Mucosa of rectum (tissue), 2 donors: ENCODE results near the gene KIAA0753.
"Not testable (repeated sequence)": the region's sequence is repeated elsewhere in the genome, so short reads cannot be mapped to it uniquely, and the experiment has no call there.

Experiments used
- H3K27ac ChIP-seq, 2 donors: one replicate each; pipeline ENCODE4 v1.7.0; 2013; ENCODE audit warnings: inconsistent platforms in 2 of 2, low read depth in 2 of 2, low read length in 2 of 2
- H3K27me3 ChIP-seq, 2 donors: one replicate each; pipeline ENCODE4 v1.7.0; 2013; ENCODE audit warnings: low read length in 2 of 2; ENCODE audit not compliant: control insufficient read depth in 2 of 2, insufficient read depth in 2 of 2
- H3K36me3 ChIP-seq, 2 donors: one replicate each; pipeline ENCODE4 v1.7.0; 2013; ENCODE audit warnings: low read length in 2 of 2; ENCODE audit not compliant: control insufficient read depth in 2 of 2, insufficient read depth in 2 of 2
- H3K4me1 ChIP-seq, 2 donors: one replicate each; pipeline ENCODE4 v1.7.0; 2013; ENCODE audit warnings: low read length in 2 of 2, mild to moderate bottlenecking in 1 of 2; ENCODE audit not compliant: control insufficient read depth in 2 of 2, insufficient read depth in 2 of 2
- H3K4me3 ChIP-seq, 2 donors: one replicate each; pipeline ENCODE4 v1.7.0; 2013; ENCODE audit warnings: low read length in 2 of 2
- H3K9ac ChIP-seq, 2 donors: one replicate each; pipeline ENCODE4 v1.7.0; 2013; ENCODE audit warnings: low read length in 2 of 2, low read depth in 1 of 2, mild to moderate bottlenecking in 1 of 2
- H3K9me3 ChIP-seq, 2 donors: one replicate each; pipeline ENCODE4 v1.7.0; 2013; ENCODE audit warnings: low read length in 2 of 2; ENCODE audit not compliant: control insufficient read depth in 2 of 2
- donor health status: healthy.
- donor health status: Normal muscosa, but diverticular disease.

Gene KIAA0753

DNA sequence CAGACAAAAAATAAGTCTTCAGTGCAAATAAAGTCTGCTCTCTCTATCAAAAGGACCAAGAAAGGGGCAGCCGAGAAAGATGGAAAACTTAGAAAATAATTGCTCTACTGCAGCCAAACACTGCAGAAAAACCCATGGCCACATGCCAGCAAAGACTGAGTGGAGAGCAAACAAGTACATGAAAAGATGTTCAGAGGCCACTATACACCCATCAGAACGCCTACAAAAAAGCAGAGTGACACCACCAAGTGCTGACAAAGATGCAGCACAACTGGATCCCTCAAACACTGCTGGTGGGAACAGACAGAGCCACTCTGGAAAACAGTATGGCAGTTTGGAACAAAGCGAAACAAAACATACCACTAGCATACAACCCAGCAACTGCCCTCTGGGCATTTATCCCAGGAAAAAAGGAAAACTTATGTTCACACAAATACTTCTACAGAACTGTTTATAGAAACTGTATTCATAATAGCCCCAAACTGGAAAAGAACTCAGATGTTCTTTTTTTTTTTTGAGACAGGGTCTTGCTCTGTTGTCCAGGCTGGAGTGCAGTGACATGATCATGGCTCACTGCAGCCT, 36.7 kb downstream of the KIAA0753 start:
- H3K9ac ChIP-seq, result no peak overlapping the region
- no peaks in the 10 kb centered on the region for H3K27me3 ChIP-seq
- H3K36me3 ChIP-seq, result peaks cover 41 to 42% of the 10 kb centered on the region in 2 donors
- H3K27ac ChIP-seq, result no peak overlapping the region
- H3K9me3 ChIP-seq, result no peaks in the 10 kb centered on the region
- peaks cover 0 to 8% of the 10 kb centered on the region in 2 donors for H3K4me1 ChIP-seq
- H3K4me3 ChIP-seq, result no peak overlapping the region

DNA sequence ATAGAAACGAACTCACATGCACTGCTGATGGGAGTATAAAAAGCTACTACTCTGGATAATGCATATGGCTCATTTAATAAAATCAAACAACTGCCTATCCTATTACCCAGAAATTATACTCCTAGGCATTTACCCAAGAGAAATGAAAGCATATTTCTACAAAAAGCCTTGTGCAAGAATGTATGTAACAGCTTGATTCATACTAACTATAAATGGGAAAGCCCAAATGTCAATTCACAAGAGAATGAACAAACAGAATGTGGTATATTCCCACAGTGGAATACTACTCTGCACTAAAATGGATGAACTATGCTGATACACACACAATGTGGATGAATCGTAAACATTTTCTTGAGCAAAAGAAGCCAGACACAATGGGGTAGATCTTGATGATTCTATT, 38.4 kb downstream of the KIAA0753 start:
- Histone ChIP-seq H3K27me3 (no peaks in the 10 kb centered on the region), H3K4me3 (no peak overlapping the region), H3K9ac (no peak overlapping the region), H3K27ac (no peak overlapping the region), H3K4me1 (peaks cover 5 to 18% of the 10 kb centered on the region in 2 donors), H3K36me3 (peaks cover 26 to 29% of the 10 kb centered on the region in 2 donors), H3K9me3 (no peaks in the 10 kb centered on the region)

DNA sequence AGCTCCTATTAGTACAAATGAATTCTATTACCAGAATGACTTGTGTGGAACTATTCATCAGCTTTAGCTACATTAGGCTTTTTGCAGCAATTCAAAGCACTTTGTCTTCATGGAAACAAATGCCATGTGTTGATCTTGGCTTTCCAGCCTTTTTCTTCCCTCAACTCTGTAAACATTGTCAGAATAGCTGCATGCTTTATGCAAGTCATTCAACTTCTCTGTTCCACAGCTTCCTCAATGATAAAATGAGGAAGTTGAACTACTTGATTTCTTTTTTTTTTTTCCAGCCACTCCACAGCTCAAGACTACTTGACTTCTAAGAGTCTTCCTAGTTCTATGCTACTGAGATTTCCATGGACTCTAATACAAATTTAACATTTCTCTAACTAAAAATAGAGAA, 41.1 kb downstream of the KIAA0753 start:
- peak overlapping the region; percentile 26 to 34 for H3K27ac ChIP-seq
- no peaks in the 10 kb centered on the region for H3K9me3 ChIP-seq
- no peak overlapping the region for H3K9ac ChIP-seq
- H3K27me3 ChIP-seq, result no peaks in the 10 kb centered on the region
- no peak overlapping the region for H3K4me3 ChIP-seq
- H3K4me1 ChIP-seq, result peaks cover 5 to 18% of the 10 kb centered on the region in 2 donors
- peaks cover 24 to 28% of the 10 kb centered on the region in 2 donors for H3K36me3 ChIP-seq

DNA sequence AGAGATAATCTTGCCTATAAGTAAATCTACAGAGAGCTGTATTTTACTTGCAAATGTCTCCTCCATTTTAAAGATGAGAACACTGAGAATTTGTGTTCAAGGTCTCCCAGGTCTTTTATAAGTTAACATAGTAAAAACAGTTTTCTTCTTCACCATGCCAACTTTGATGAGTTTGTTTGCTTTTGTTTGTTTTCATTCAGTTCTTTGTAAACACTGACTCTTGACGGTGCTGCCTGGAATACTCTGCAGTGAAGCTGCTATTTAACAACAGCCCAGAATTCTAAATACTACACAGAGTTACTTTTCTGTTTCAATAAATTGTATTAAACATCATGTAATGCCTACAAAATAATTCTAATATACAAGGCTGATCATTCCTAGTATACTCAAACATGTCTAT, 42.8 kb downstream of the KIAA0753 start:
- peaks cover 20 to 36% of the 10 kb centered on the region in 2 donors for H3K36me3 ChIP-seq
- peak overlapping the region in 1 of 2 donors; percentile 28 for H3K27ac ChIP-seq

DNA sequence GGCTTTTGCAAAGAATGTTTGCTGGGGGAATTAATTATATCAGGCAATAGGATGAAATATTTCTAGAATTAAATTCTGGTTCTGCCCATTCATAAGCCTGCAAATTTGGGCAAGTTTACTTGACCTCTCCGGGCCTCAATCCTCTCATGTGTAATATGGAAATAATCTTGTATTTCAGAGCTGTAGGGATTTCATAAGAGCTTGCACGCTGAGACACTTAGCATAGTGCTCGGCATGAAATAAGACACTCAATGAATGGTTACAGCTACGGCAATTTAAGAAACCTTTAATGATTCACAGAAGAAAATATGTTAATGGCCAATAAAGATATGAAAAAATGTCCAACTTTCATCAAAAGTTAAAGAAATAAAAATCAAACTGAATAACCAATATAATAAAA, 43.6 kb downstream of the KIAA0753 start:
- Histone ChIP-seq H3K27me3 (no peaks in the 10 kb centered on the region), H3K27ac (no peak overlapping the region), H3K4me1 (peaks cover 11 to 24% of the 10 kb centered on the region in 2 donors), H3K9ac (peak overlapping the region in 1 of 2 donors; percentile 17), H3K4me3 (no peak overlapping the region), H3K9me3 (no peaks in the 10 kb centered on the region), H3K36me3 (peaks cover 16 to 40% of the 10 kb centered on the region in 2 donors)

More for the DNA sequence above, 42.8 kb downstream of the KIAA0753 start:
- Histone ChIP-seq H3K4me3 (no peak overlapping the region), H3K4me1 (peaks cover 5 to 18% of the 10 kb centered on the region in 2 donors), H3K9ac (no peak overlapping the region), H3K9me3 (no peaks in the 10 kb centered on the region), H3K27me3 (no peaks in the 10 kb centered on the region)

DNA sequence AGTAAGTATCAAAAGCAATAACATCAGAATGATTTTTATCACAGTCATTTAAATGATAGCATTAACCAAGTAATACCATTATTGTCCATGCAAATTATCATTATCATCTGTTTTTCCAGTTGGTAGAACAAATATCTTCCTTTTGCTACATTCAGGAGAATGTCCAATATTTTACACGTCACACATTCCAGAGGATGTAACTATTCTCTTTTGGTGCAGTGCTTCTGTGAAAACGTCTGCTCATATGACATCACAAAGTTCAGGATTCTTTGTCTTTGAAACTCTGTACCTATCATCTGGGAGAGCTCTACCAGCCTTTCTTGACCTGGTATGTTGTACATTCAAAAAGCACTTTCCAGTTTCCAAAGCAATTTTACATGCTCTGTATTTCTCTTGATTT, 44.0 kb downstream of the KIAA0753 start:
- Histone ChIP-seq H3K27me3 (no peaks in the 10 kb centered on the region), H3K9me3 (no peaks in the 10 kb centered on the region), H3K9ac (peak overlapping the region in 1 of 2 donors; percentile 17), H3K27ac (no peak overlapping the region), H3K4me1 (peaks cover 11 to 28% of the 10 kb centered on the region in 2 donors), H3K4me3 (no peak overlapping the region), H3K36me3 (peaks cover 20 to 44% of the 10 kb centered on the region in 2 donors)

DNA sequence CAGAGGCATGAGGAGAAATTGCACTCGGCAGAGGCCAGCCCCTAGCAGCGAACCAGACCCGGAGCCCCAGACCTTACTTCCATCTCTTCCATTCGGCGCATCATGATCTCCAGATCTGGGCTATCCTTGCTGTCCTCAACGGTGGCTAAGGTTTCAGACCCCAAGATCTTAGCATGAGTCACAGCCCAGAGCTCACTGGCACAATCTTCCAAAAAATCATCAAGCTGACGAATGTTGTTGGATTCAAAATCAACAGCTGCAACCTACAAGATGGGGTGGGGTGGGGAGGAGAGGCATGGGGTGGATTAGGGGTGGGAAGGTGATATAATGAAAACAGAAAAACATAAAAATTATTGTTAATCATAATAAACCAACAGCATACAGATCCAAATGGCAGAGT, 44.4 kb downstream of the KIAA0753 start:
- Histone ChIP-seq H3K4me1 (peaks cover 11 to 28% of the 10 kb centered on the region in 2 donors), H3K36me3 (peaks cover 22 to 42% of the 10 kb centered on the region in 2 donors), H3K9me3 (no peaks in the 10 kb centered on the region)

DNA sequence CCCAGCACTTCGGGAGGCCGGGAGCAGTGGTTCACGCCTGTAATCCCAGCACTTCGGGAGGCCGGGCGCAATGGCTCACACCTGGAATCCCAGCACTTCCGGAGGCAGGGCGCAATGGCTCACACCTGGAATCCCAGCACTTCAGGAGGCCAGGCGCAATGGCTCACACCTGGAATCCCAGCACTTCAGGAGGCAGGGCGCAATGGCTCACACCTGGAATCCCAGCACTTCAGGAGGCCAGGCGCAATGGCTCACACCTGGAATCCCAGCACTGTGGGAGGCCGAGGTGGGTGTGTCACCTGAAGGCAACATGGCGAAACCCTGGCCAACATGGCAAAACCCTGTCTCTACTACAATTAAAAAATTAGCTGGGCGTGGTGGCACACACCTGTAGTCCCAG, 47.1 kb downstream of the KIAA0753 start:
- not testable (repeated sequence) for H3K9ac ChIP-seq, H3K9me3 ChIP-seq, H3K27me3 ChIP-seq, H3K27ac ChIP-seq, H3K4me3 ChIP-seq
- Histone ChIP-seq H3K36me3 (peaks cover 38 to 49% of the 10 kb centered on the region in 2 donors), H3K4me1 (peaks cover 11 to 17% of the 10 kb centered on the region in 2 donors)

More for the DNA sequence above, 44.4 kb downstream of the KIAA0753 start:
- H3K4me3 ChIP-seq, result no peak overlapping the region
- H3K27ac ChIP-seq, result no peak overlapping the region
- H3K27me3 ChIP-seq, result no peaks in the 10 kb centered on the region
- no peak overlapping the region for H3K9ac ChIP-seq

DNA sequence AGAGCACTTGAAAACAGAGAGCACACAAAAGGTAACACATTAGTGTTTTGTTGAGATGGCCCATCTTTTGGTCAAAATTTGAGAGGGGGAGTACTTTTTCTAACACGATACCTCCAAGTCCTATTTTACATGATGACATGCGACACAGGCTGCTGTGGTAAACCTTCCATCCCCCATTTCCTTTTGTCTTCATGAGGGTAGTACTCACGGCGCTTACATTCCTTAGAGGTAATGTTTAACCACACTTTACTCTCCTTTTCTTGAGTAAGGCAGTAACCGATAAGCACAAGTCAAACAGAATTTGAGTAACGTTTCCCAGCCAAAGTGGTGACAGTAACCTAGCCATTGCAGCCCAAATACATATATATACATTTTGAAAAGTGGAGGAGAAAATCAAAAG, 48.3 kb downstream of the KIAA0753 start:
- no peak overlapping the region for H3K4me3 ChIP-seq
- H3K27me3 ChIP-seq, result no peaks in the 10 kb centered on the region
- peak overlapping the region in 1 of 2 donors; percentile 38 for H3K27ac ChIP-seq
- H3K4me1 ChIP-seq, result peaks cover 6 to 10% of the 10 kb centered on the region in 2 donors
- H3K9ac ChIP-seq, result no peak overlapping the region
- H3K36me3 ChIP-seq, result peaks cover 45 to 56% of the 10 kb centered on the region in 2 donors
- H3K9me3 ChIP-seq, result no peaks in the 10 kb centered on the region

DNA sequence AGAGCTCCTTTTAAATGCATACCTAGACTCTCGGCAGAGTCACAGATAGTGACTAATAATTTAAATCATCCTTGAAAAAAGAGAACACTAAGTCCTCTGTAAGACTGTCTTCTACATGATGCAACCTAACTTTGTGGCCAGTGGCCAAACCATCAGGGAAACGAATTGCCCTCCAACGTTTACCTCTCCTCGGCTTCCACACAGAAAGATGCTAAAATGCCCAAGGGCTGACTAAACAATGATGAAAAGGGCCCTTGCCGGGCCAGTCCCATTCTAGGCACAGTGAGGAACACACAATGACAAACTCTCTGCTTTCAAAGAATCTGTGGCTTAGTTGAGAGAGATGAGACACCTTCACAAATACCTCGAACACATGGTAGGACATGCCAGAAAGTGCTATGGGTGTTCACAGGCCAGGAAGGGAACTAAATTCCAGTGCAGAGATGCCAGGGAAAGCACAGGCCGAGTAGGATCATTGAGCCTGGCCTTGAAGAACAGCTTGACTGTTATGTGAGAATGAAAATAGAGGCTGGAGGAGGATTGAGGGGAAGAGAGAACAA, 48.8 kb downstream of the KIAA0753 start:
- no peaks in the 10 kb centered on the region for H3K27me3 ChIP-seq
- no peak overlapping the region for H3K9ac ChIP-seq
- no peak overlapping the region for H3K4me3 ChIP-seq
- H3K9me3 ChIP-seq, result no peaks in the 10 kb centered on the region
- H3K27ac ChIP-seq, result no peak overlapping the region
- peaks cover 45 to 56% of the 10 kb centered on the region in 2 donors for H3K36me3 ChIP-seq
- peaks cover 6 to 10% of the 10 kb centered on the region in 2 donors for H3K4me1 ChIP-seq
